H9 (cell line): ENCODE measurements around the gene ZFAND3. TPM values are rescaled to one million over a fixed set of nuclear protein-coding genes. Genes with fewer than 3 reads are reported as not detected.

ENCODE experiments used
- DNase-seq: peaks from one replicate; pipeline ENCODE4 v3.0.0-alpha.2; 2017
- H2AFZ ChIP-seq: one replicate; pipeline ENCODE4 v1.6.1; 2013; ENCODE audit warnings: mild to moderate bottlenecking, low read length, control low read depth, moderate library complexity
- H2AK5ac ChIP-seq: 2 replicates; pipeline ENCODE4 v1.6.1; 2013; ENCODE audit warnings: low read length, control low read depth, mixed read lengths; ENCODE audit not compliant: insufficient read length
- H2BK120ac ChIP-seq: one replicate; pipeline ENCODE4 v1.6.1; 2013; ENCODE audit warnings: low read depth, mild to moderate bottlenecking, low read length, control low read depth, inconsistent platforms; ENCODE audit not compliant: poor library complexity, severe bottlenecking
- H2BK12ac ChIP-seq: 2 replicates; pipeline ENCODE4 v1.6.1; 2013; ENCODE audit warnings: low read length, control low read depth, mixed read lengths, low read depth; ENCODE audit not compliant: insufficient read length
- H2BK15ac ChIP-seq: 2 replicates; pipeline ENCODE4 v1.6.1; 2013; ENCODE audit warnings: low read depth, low read length, control low read depth
- H2BK20ac ChIP-seq: one replicate; pipeline ENCODE4 v1.6.1; 2013; ENCODE audit warnings: low read depth, mild to moderate bottlenecking, low read length, control low read depth, inconsistent platforms; ENCODE audit not compliant: poor library complexity, severe bottlenecking
- H2BK5ac ChIP-seq: 2 replicates; pipeline ENCODE4 v1.6.1; 2013; ENCODE audit warnings: low read length, control low read depth, mixed read lengths; ENCODE audit not compliant: insufficient read length
- H3K14ac ChIP-seq: 2 replicates; pipeline ENCODE4 v1.6.1; 2013; ENCODE audit warnings: low read length, control low read depth; ENCODE audit not compliant: insufficient read depth
- H3K18ac ChIP-seq: 2 replicates; pipeline ENCODE4 v1.6.1; 2013; ENCODE audit warnings: low read depth, mild to moderate bottlenecking, mixed read lengths, low read length, control low read depth; ENCODE audit not compliant: insufficient read length
- H3K23ac ChIP-seq: 2 replicates; pipeline ENCODE4 v1.6.1; 2013; ENCODE audit warnings: low read length, control low read depth, mixed read lengths, low read depth; ENCODE audit not compliant: insufficient read length
- H3K23me2 ChIP-seq: 2 replicates; pipeline ENCODE4 v1.6.1; 2013; ENCODE audit warnings: low read depth, mild to moderate bottlenecking, mixed read lengths, low read length, control low read depth; ENCODE audit not compliant: insufficient read length, poor library complexity, severe bottlenecking
- H3K27ac ChIP-seq: 2 replicates; pipeline ENCODE4 v1.5.1; 2013; ENCODE audit warnings: low read length, control low read depth, mixed read lengths, low read depth; ENCODE audit not compliant: insufficient read length
- H3K27me3 ChIP-seq: 2 replicates; pipeline ENCODE4 v1.6.1; 2013; ENCODE audit warnings: low read length, control low read depth, inconsistent platforms; ENCODE audit not compliant: insufficient read depth
- H3K4ac ChIP-seq: 2 replicates; pipeline ENCODE4 v1.6.1; 2013; ENCODE audit warnings: low read depth, mild to moderate bottlenecking, control low read depth, inconsistent platforms, low read length, moderate library complexity
- H3K4me1 ChIP-seq: 2 replicates; pipeline ENCODE4 v1.6.1; 2013; ENCODE audit warnings: low read length, control low read depth, inconsistent platforms; ENCODE audit not compliant: insufficient read depth
- H3K4me2 ChIP-seq: 2 replicates; pipeline ENCODE4 v1.6.1; 2013; ENCODE audit warnings: low read length, control low read depth, mixed read lengths; ENCODE audit not compliant: insufficient read length, insufficient read depth
- H3K56ac ChIP-seq: 2 replicates; pipeline ENCODE4 v1.6.1; 2013; ENCODE audit warnings: low read depth, mild to moderate bottlenecking, mixed read lengths, low read length, control low read depth; ENCODE audit not compliant: insufficient read length
- H3K79me1 ChIP-seq: 2 replicates; pipeline ENCODE4 v1.6.1; 2013; ENCODE audit warnings: low read depth, mild to moderate bottlenecking, moderate library complexity, low read length, control low read depth, inconsistent platforms; ENCODE audit not compliant: insufficient read depth, poor library complexity, severe bottlenecking
- H3K79me2 ChIP-seq: 2 replicates; pipeline ENCODE4 v1.6.1; 2013; ENCODE audit warnings: low read length, control low read depth, inconsistent platforms; ENCODE audit not compliant: insufficient read depth
- H3K9ac ChIP-seq: 2 replicates; pipeline ENCODE4 v1.6.1; 2013; ENCODE audit warnings: low read length, control low read depth, mixed read lengths; ENCODE audit not compliant: insufficient read length; ENCODE audit errors: extremely low read depth
- H3K9me3 ChIP-seq: one replicate; pipeline ENCODE4 v1.6.1; 2013; ENCODE audit warnings: low read depth, low read length, inconsistent platforms; ENCODE audit not compliant: control insufficient read depth
- H3T11ph ChIP-seq: one replicate; pipeline ENCODE4 v1.6.1; 2013; ENCODE audit warnings: mild to moderate bottlenecking, low read length, control low read depth, inconsistent platforms
- H4K20me1 ChIP-seq: one replicate; pipeline ENCODE4 v1.6.1; 2013; ENCODE audit not compliant: control insufficient read depth, insufficient read length, insufficient read depth
- H4K5ac ChIP-seq: 2 replicates; pipeline ENCODE4 v1.6.1; 2013; ENCODE audit warnings: low read depth, mild to moderate bottlenecking, mixed read lengths, low read length, control low read depth; ENCODE audit not compliant: insufficient read length
- H4K8ac ChIP-seq: replicated peaks from 2 replicates; pipeline ENCODE4 v1.6.1; 2013; ENCODE audit warnings: low read length, control low read depth, mixed read lengths, low read depth; ENCODE audit not compliant: insufficient read length
- H4K91ac ChIP-seq: 2 replicates; pipeline ENCODE4 v1.6.1; 2013; ENCODE audit warnings: low read depth, mild to moderate bottlenecking, moderate library complexity, mixed read lengths, low read length, control low read depth; ENCODE audit not compliant: insufficient read length
- H3K27ac Mint-ChIP-seq, 3 experiments: 2 replicates in 2 of 3; 3 replicates in 1 of 3; pipeline ENCODE4 v1.8.0; 2020 to 2021; ENCODE audit warnings: mixed read lengths in 3 of 3, mild to moderate bottlenecking in 1 of 3, moderate library complexity in 1 of 3
- H3K27me3 Mint-ChIP-seq: 2 replicates; pipeline ENCODE4 v1.8.0; 2021; ENCODE audit warnings: low read depth, mild to moderate bottlenecking, moderate library complexity, mixed read lengths
- H3K36me3 Mint-ChIP-seq, 3 experiments: 2 replicates in 2 of 3; 3 replicates in 1 of 3; pipeline ENCODE4 v1.8.0; 2020 to 2021; ENCODE audit warnings: low read depth in 3 of 3, mixed read lengths in 3 of 3; ENCODE audit not compliant: insufficient read depth in 1 of 3
- H3K4me1 Mint-ChIP-seq, 2 experiments: 2 replicates each; pipeline ENCODE4 v1.8.0; 2020; ENCODE audit warnings: mixed read lengths in 2 of 2
- H3K4me3 Mint-ChIP-seq, 2 experiments: 2 replicates in 1 of 2; 3 replicates in 1 of 2; pipeline ENCODE4 v1.8.0; 2020 to 2021; ENCODE audit warnings: mild to moderate bottlenecking in 2 of 2, mixed read lengths in 2 of 2, moderate library complexity in 1 of 2
- H3K9me3 Mint-ChIP-seq, 2 experiments: 2 replicates in 1 of 2; 3 replicates in 1 of 2; pipeline ENCODE4 v1.8.0; 2020; ENCODE audit warnings: mild to moderate bottlenecking in 2 of 2, mixed read lengths in 2 of 2, moderate library complexity in 1 of 2
- CTCF ChIP-seq: fragments of 200-600 bp; sonication (generic); conservative IDR thresholded peaks from 3 replicates; pipeline ENCODE4 v1.8.0; 2021; ENCODE audit warnings: antibody characterized with exemption, mild to moderate bottlenecking
- WGBS: extraction: QIAGEN DNeasy Blood & Tissue Kit; methylation state at CpG from one replicate; pipeline ENCODE4 v1.1.7; 2013; ENCODE audit warnings: missing lambda C conversion rate, low lambda C conversion rate, mixed read lengths; ENCODE audit not compliant: insufficient read length; ENCODE audit errors: extremely low coverage; 5-methylcytosine and 5-hydroxymethylcytosine counted together
- total RNA-seq: library from RNA; stranded (reverse); gene quantifications from 2 replicates; pipeline ENCODE4 v1.2.1, GENCODE V29; 2021

The ZFAND3 gene
- total RNA-seq, 1 experiment from 2014 or later = 57.7 TPM

GRCh38 chr6:38185752-38186151 is 366.2 kb downstream of the ZFAND3 start:
- Histone ChIP-seq H4K5ac (no peak overlapping the region), H3K79me1 (no peaks in the 10 kb centered on the region), H3K18ac (no peak overlapping the region), H3K27me3 (no peaks in the 10 kb centered on the region), H2BK20ac (no peak overlapping the region), H4K91ac (no peak overlapping the region), H2BK15ac (no peak overlapping the region), H3K4ac (no peak overlapping the region), H3K23ac (no peak overlapping the region), H4K20me1 (no peaks in the 10 kb centered on the region), H3K23me2 (no peaks in the 10 kb centered on the region), H2AFZ (no peak overlapping the region), H3T11ph (no peak overlapping the region), H3K9ac (no peak overlapping the region), H2BK5ac (no peak overlapping the region), H3K4me1 (0 out of 2 replicates have a peak, but pooled peaks cover 3% of the 10 kb centered on the region), H2AK5ac (no peak overlapping the region), H3K27ac (no peak overlapping the region), H3K14ac (no peak overlapping the region), H3K79me2 (no peaks in the 10 kb centered on the region), H3K4me2 (no peak overlapping the region), H2BK12ac (no peak overlapping the region), H3K9me3 (no peaks in the 10 kb centered on the region), H2BK120ac (no peak overlapping the region), H4K8ac (no peak overlapping the region), H3K56ac (no peak overlapping the region)
- Mint-ChIP-seq H3K9me3 (no peaks in the 10 kb centered on the region), H3K36me3 (no peaks in the 10 kb centered on the region), H3K4me3 (no peak overlapping the region), H3K27ac (no peak overlapping the region), H3K27me3 (no peaks in the 10 kb centered on the region; the same call in 1 of the 2 replicates), H3K4me1 (peaks cover 23% of the 10 kb centered on the region in 2 experiments)
- WGBS = no CpG with 5 or more reads among the region's 8 CpGs
- DNase-seq = no peak
- no peak for TF ChIP-seq CTCF
